GM18517 (cell line): ENCODE data around the gene TMEM169.
A peak's percentile ranks its signal among the peaks of the same experiment; 100 is the strongest.

Experiments
- ATAC-seq: cut with Tn5 transposase; IDR thresholded peaks from one replicate; pipeline ENCODE4 v1.9.1; 2021; ENCODE audit warnings: mild to moderate bottlenecking, moderate library complexity; ENCODE audit not compliant: unreplicated experiment

Gene TMEM169

DNA sequence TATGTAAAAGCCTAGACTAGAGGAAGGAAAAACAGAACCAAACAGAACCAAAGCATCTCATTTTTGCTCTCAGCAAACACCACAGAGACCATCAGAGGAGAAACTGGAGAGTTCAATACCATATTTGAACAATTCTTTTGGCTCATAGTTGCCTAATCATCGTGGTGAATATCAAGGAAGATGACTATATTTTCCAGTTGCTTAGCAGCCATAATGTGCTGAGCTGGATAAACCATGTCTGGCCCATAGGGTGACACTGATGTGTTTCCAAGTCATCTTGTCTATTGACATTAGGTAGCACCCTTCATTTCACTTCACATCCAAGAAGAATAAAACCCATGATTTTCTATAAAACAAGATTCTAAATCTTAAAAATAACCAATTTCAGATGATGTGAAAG, 21.5 kb downstream of the TMEM169 start:
- ATAC-seq = no peak

- ATAC-seq = no peak
Measured at GRCh38 chr2:216104691-216105090, 23.0 kb downstream of the TMEM169 start.

DNA sequence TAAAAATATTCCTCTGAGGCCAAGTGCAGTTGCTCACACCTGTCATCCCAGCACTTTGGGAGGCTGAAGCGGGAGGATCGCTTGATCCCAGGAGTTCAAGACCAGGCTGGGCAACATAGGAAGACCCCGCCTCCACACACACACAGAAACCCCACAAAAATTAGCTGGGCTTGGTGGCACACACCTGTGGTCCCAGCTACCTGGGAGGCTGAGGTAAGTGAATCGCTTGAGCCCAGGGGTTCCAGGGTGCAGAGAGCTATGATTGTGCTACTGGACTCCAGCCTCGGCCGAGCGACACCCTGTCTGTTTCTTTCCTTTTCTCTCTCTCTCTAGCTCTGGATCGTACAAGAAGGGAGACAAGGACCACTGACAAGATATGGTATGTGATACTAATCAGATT, 25.6 kb downstream of the TMEM169 start:
- no peak for ATAC-seq

DNA sequence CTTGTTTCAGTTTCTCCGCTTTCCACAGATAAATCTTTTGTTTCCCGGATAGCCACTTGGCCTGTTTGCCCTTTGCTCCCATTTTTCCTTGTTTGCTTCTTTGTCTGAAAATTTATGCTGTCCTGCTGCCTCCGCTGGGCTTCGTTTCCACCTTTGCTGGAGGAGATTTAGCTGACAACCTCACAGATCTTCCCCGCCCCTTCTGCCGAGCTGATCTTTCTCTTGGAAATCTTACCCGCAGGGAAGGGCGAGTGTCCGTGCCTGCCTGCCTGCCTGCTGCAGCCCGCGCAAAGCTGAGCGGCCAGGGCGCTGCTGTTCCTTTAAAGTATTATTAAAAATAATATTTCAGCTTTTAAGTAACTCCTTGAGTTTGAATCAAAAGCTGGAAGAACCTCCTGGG, 26.0 kb downstream of the TMEM169 start:
- no peak for ATAC-seq

- no peak for ATAC-seq
Measured at GRCh38 chr2:216108310-216108966, 26.7 kb downstream of the TMEM169 start.

DNA sequence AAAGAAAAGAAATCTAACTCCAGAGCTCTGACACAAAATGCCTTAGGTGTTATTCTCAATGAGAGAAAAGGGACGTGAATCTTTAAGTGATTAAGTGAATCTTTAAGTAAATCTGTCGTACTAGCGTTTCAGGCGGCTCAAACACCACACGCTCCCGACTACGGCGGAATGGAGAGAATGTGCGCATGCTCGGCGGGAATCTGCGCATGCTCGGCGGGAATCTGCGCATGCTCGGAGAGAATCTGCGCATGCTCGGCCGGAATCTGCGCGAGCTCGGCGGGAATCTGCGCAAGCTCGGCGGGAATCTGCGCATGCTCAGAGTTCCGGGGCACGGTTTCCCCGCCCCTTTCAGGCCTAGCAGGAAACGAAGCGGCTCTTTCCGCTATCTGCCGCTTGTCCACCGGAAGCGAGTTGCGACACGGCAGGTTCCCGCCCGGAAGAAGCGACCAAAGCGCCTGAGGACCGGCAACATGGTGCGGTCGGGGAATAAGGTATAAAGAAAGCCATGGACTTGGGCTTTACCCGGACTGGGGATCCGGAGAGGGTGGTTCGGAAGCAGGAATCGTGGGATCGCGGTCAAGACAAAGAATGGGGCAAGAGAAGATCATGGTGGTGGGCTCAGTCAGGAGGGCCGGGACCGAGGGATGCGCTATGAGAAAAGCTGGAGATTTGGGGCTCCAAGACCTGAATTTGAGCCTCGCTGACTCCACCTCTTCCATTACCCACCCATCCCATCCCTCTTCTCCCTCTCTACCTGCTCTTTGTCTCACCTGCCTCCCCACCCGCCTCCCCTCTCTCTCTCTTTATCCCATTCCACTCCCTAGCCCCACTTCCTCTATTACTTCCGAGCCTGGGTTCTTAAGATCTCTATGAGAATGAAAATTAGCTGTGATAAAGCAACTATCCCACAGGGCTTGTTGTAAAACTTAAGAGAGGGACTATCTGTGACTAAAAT, 27.5 kb downstream of the TMEM169 start, which contains the start of gene XRCC5:
TSS of gene XRCC5 (plus strand) at position 382 of the 955 bp plus-strand sequence. CDS start at position 471, 89 bp downstream.
- peak; percentile 33 for ATAC-seq

- no peak for ATAC-seq
Measured at GRCh38 chr2:216109962-216110614, 28.4 kb downstream of the TMEM169 start.

DNA sequence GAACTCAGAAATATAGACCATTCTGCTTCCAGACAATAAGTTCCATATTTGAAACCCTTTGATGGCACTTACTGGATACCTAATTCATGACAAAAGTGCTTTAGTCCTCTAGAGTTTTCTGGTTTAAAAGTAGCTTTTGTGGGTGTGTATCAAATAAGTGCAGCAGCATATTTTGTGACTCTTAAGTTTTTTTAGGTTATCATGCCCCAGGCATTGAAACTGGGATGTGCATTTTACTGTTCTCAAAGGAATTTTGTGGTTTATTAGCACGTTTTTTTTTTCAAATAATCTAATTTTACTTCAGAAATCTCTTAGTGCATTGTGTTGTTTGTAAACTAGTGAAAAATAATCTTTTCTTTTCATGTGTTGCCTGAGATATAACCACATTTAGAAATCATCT, 28.9 kb downstream of the TMEM169 start:
- no peak for ATAC-seq

GRCh38 chr2:216111122-216111521, 29.4 kb downstream of the TMEM169 start:
- ATAC-seq = no peak

- ATAC-seq = no peak
Measured at GRCh38 chr2:216112926-216113325, 31.2 kb downstream of the TMEM169 start.

- peak; percentile 77 for ATAC-seq
Measured at GRCh38 chr2:216113572-216113971, 31.9 kb downstream of the TMEM169 start.

DNA sequence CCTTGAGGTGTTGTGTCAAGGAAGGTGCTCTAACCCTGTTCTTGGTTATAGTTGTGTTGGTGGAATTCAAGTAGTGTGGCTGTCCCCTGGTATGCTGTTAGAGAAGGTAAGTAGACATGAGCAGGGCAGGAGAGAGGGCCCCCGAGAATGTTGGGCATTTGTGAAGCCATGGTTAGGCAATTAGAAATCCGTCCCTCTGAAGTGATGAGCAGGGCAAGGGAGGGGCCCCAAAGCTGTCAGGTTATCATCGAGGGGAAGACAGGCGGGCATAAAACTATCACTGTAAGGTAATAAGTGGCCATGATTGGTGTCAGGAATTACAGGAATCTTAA, 32.6 kb downstream of the TMEM169 start:
- no peak for ATAC-seq

- peak; percentile 38 for ATAC-seq
Measured at GRCh38 chr2:216114714-216115531, 33.2 kb downstream of the TMEM169 start.

DNA sequence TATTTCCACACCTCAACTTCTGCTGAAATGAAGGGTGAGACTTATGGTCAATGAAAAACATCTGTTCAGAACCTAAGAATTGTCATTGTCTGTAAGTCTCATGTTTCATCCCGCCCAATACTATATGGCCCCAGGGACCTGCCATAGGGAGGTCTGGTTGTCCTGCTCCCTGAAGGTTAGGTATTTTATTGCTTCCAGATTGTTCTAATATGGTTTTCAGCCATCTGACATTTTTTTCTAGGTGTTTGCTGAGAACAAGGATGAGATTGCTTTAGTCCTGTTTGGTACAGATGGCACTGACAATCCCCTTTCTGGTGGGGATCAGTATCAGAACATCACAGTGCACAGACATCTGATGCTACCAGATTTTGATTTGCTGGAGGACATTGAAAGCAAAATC, 34.7 kb downstream of the TMEM169 start:
- no peak for ATAC-seq

- no peak for ATAC-seq
Measured at GRCh38 chr2:216117561-216118340, 36.0 kb downstream of the TMEM169 start.

- ATAC-seq = no peak
Measured at GRCh38 chr2:216118474-216118873, 36.8 kb downstream of the TMEM169 start.

DNA sequence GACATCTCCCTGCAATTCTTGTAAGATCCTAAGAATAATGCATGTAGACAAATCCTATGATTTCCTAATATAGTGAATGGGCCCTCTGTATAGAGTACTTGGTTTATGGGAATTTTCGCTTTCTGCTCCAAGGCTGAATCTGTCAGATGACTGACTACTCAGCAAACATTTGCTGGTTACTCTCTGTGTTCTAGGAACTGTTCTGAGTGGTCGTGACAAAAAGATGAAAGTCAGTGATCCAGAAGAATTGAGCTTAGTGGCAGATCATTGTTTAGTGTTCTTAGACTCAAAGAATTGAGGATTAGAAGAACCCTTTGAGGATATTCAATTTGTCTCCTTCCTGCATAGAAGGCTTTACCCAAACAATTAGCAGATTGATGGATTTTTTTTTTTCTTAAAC, 37.4 kb downstream of the TMEM169 start:
- ATAC-seq = no peak

DNA sequence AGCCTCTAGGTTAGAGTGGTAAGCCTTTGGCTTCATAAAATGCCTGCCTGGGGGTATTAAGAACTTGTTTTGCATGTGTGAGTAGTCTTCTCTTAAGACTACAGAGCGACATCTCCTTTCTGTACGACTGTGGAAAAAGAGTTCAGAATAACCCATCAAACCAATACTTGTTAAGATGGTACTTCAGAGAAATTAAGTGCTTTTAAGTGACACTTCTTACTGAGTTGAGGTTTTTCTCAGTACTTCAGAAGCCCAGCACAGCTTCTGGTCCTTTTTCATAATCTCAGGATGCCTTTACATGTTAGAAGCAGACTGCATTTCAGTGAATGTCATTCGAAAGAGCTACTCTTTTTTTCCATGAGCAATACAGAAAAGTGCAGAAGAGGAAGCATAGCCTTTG, 38.3 kb downstream of the TMEM169 start:
- ATAC-seq = no peak

DNA sequence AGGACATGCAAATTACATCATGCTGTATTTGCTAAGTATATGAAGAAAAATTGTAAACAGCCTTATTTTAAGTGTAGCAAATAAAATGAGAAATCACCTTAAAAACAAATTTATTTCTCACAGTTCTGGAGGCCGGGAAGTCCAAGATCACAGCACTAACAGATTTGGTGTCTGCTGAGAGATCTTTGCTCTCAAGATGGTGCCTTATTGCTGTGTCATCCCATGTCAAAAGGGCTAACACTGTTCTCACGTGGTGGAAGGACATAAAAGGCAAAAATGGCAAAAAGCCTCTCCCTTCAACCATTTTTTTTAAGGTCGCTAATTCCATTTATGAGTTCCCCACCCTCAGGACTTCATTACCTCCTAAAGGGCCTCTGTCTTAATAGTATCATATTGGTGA, 39.5 kb downstream of the TMEM169 start:
- ATAC-seq = no peak

DNA sequence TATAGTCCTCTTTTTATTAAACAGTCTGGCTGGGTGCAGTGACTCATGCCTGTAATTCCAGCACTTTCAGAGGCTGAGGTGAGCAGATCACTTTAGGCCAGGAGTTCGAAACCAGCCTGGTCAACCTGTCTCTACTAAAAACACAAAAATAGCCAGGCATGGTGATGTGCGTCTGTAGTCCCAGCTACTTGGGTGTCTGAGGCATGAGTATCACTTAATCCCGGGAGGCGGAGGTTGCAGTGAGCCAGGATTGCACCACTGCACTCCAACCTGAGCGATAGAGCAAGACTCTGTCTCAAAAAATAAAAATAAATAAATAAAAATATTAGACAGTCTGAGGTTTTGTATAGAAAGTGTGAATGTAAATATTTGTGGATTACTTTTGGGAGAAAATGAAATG, 45.2 kb downstream of the TMEM169 start:
- ATAC-seq = no peak
